Thyroid gland (tissue), 4 donors: ENCODE data around the gene ADAM22.

ENCODE experiments used
- CTCF ChIP-seq, 6 experiments: fragments of 200-600 bp in 3 of 6; fragments of 450-650 bp in 3 of 6; sonication (generic) in 3 of 6; IDR thresholded peaks; one replicate each; pipeline ENCODE4 v1.5.1; 2016 to 2019; ENCODE audit warnings: antibody characterized with exemption in 6 of 6, mild to moderate bottlenecking in 2 of 6, inconsistent platforms in 1 of 6, moderate library complexity in 1 of 6
- POLR2A ChIP-seq, 2 donors: fragments of 450-650 bp; IDR thresholded peaks; one replicate each; pipeline ENCODE4 v1.6.1; 2017; ENCODE audit warnings: antibody characterized with exemption in 2 of 2, mild to moderate bottlenecking in 2 of 2, moderate library complexity in 1 of 2

- no peak for TF ChIP-seq CTCF (IDR thresholded peaks at IDR 0.05)
- TF ChIP-seq POLR2A (IDR thresholded peaks at IDR 0.05), result no peak
Measured at GRCh38 chr7:88127637-88128290, 193.7 kb downstream of the ADAM22 start.
